ENCODE measurements around the gene CNGA3. TPM values are rescaled to one million over a fixed set of nuclear protein-coding genes. Genes with fewer than 3 reads are reported as not detected.
A peak's percentile ranks its signal among the peaks of the same experiment; 100 is the strongest.
"Not testable (repeated sequence)": the region's sequence is repeated elsewhere in the genome, so short reads cannot be mapped to it uniquely, and the experiment has no call there.

CNGA3 gene
- total and polyA plus RNA-seq, 7 experiments from 2014 or later, result not detected

DNA sequence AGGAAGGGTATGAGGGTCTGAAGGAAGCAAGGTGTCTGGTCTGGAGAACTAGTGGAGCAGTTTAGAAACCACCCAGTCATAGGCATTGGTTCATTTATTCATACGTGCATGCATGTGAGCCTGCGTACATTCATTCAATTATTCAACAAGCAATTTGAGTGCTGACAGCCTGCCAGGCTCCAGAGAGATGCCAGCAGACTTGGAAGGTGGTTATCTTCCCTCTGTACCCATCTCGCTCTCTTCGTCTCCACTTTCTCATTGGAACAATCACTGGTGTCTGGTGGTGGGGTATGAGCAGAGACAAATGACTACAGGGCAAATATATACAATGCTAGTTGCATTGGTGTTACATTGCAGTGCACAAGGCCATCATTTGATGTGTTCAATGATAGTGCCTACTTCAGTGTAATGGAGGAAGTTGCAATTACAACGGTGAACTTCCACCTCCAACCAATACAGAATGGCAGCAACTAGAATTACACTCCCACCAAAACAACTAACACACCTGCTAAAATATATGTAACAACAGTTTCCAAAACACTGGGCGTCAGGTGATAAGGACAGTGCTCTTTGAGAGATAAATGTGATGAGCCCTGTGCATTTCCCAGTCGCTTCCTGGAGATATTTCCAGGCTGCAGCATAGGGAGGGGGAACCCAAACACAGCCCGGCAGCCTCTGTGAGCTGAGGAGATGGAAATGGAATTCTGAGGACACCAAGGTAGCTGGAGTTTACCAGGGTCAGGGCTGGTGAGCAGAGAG is 32.6 kb upstream of the CNGA3 start:
- no peak overlapping the region for H3K27ac Mint-ChIP-seq
- no peaks in the 10 kb centered on the region for H3K4me1 Mint-ChIP-seq
- ChIA-PET CTCF (no interaction called here), POLR2A (no interaction called here)
- intact Hi-C loops (cut with micrococcal nuclease), result no loop called here
- H3K4me3 Mint-ChIP-seq, result no peak overlapping the region
- Histone ChIP-seq H3K27ac (ENCODE audit: low read depth, low read length) (no peak overlapping the region), H3K27me3 (ENCODE audit: control insufficient read depth in 2 of 2, insufficient read depth in 2 of 2, low read length in 2 of 2) (no peaks in the 10 kb centered on the region), H3K9me3 (ENCODE audit: control insufficient read depth in 2 of 3, low read length in 3 of 3) (no peaks in the 10 kb centered on the region), H3K4me3 (ENCODE audit: low read length) (no peak overlapping the region), H3K36me3 (ENCODE audit: control insufficient read depth in 2 of 3, insufficient read depth in 3 of 3, low read length in 3 of 3) (no peaks in the 10 kb centered on the region), H3K4me1 (ENCODE audit: control insufficient read depth in 2 of 2, insufficient read depth in 2 of 2, low read length in 2 of 2) (no peaks in the 10 kb centered on the region)
- peaks cover 0 to 12% (median 5%) of the 10 kb centered on the region in 11 donors for H3K9me3 Mint-ChIP-seq
- peaks cover 0 to 6% (median 0%) of the 10 kb centered on the region in 5 donors for H3K36me3 Mint-ChIP-seq
- peaks cover 13 to 41% (median 24%) of the 10 kb centered on the region in 5 donors for H3K27me3 Mint-ChIP-seq
- no peak for ATAC-seq
- no peak for DNase-seq

DNA sequence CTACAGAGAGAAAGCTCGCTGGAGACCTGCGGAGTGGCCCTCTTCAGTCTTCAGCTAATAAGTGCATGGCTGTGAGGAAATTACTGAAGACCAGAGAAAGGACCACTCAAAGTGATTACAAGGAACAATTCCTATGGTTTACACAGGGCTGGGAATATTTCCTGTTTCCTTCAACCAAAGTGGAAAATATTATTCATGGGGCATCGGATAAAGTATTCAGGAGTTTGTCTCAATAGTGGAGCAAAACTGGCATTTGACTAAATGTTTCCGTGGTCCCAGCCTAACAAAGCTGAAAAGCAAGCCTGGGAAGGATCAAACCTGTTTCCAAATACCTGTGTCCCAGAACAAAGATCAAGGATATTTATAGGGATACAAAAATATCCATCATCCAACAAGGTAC is 32.0 kb upstream of the CNGA3 start:
- intact Hi-C loops (cut with micrococcal nuclease), result no loop called here
- DNase-seq (no peak), ATAC-seq (no peak)
- Mint-ChIP-seq H3K4me3 (no peak overlapping the region), H3K4me1 (no peaks in the 10 kb centered on the region), H3K9me3 (peaks cover 0 to 18% (median 8%) of the 10 kb centered on the region in 11 donors), H3K27me3 (peaks cover 13 to 42% (median 24%) of the 10 kb centered on the region in 5 donors), H3K36me3 (peaks cover 0 to 7% (median 0%) of the 10 kb centered on the region in 5 donors), H3K27ac (no peak overlapping the region)
- POLR2A ChIA-PET, result no interaction called here
- no peaks in the 10 kb centered on the region for H3K4me1 ChIP-seq (ENCODE audit: control insufficient read depth in 2 of 2, insufficient read depth in 2 of 2, low read length in 2 of 2)
- H3K27ac ChIP-seq (ENCODE audit: low read depth, low read length), result no peak overlapping the region
- CTCF ChIA-PET, result no interaction called here
- no peak overlapping the region for H3K4me3 ChIP-seq (ENCODE audit: low read length)
- H3K27me3 ChIP-seq (ENCODE audit: control insufficient read depth in 2 of 2, insufficient read depth in 2 of 2, low read length in 2 of 2), result no peaks in the 10 kb centered on the region
- no peaks in the 10 kb centered on the region for H3K36me3 ChIP-seq (ENCODE audit: control insufficient read depth in 2 of 3, insufficient read depth in 3 of 3, low read length in 3 of 3)
- H3K9me3 ChIP-seq (ENCODE audit: control insufficient read depth in 2 of 3, low read length in 3 of 3), result no peaks in the 10 kb centered on the region

DNA sequence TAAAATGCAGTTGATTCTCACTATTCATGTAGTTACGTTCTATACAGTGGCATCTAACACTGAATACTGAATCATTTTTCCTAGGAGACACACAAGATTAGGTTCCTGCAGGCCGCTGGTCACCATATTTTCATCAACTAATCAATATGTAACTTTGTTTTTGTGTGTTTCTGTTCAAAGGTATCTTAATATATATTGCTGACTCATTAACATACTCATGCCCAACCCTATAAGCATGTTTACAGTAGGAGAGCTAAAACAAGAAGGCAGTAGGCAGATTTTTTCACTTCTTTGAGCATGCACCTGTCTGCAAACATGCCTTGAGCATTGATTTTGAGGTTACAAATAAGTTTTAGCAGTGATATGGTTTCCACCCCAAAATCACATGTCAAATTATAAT is 30.3 kb upstream of the CNGA3 start:
- H3K36me3 ChIP-seq (ENCODE audit: control insufficient read depth in 2 of 3, insufficient read depth in 3 of 3, low read length in 3 of 3), result no peaks in the 10 kb centered on the region
- no peak overlapping the region for H3K27ac Mint-ChIP-seq
- DNase-seq (no peak), ATAC-seq (no peak)
- H3K4me1 Mint-ChIP-seq, result no peaks in the 10 kb centered on the region
- H3K9me3 Mint-ChIP-seq, result peaks cover 7 to 35% (median 21%) of the 10 kb centered on the region in 11 donors
- ChIA-PET CTCF (no interaction called here), POLR2A (no interaction called here)
- H3K27me3 Mint-ChIP-seq, result peaks cover 8 to 43% (median 19%) of the 10 kb centered on the region in 5 donors
- peaks cover 0 to 19% (median 6%) of the 10 kb centered on the region in 5 donors for H3K36me3 Mint-ChIP-seq
- H3K27ac ChIP-seq (ENCODE audit: low read depth, low read length), result no peak overlapping the region
- H3K4me3 ChIP-seq (ENCODE audit: low read length), result no peak overlapping the region
- intact Hi-C loops (cut with micrococcal nuclease), result no loop called here
- peaks cover 0 to 14% (median 0%) of the 10 kb centered on the region in 3 experiments for H3K9me3 ChIP-seq (ENCODE audit: control insufficient read depth in 2 of 3, low read length in 3 of 3)
- H3K4me3 Mint-ChIP-seq, result no peak overlapping the region
- H3K4me1 ChIP-seq (ENCODE audit: control insufficient read depth in 2 of 2, insufficient read depth in 2 of 2, low read length in 2 of 2), result no peaks in the 10 kb centered on the region
- H3K27me3 ChIP-seq (ENCODE audit: control insufficient read depth in 2 of 2, insufficient read depth in 2 of 2, low read length in 2 of 2), result no peaks in the 10 kb centered on the region

DNA sequence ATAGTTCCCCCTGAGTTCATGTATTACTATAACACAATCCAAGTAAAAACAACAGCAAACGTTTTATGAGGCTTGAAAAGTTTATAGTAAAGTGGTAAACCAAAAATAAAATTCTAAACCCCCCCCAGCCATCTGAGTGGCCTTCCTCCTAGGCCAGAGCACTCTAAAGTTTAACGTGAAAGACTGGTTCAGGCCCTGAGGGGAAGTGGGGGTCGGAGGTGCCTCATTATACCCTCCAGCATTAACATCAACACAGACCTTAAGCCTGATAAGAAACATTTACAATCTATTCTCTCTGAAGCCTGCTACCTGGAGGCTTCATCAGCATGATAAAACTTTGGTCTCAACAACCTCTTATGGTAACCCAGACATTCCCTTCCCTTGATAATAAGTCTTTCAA is 29.0 kb upstream of the CNGA3 start:
- CTCF ChIA-PET, result no interaction called here
- no peak overlapping the region for H3K27ac Mint-ChIP-seq
- H3K36me3 ChIP-seq (ENCODE audit: control insufficient read depth in 2 of 3, insufficient read depth in 3 of 3, low read length in 3 of 3), result no peaks in the 10 kb centered on the region
- H3K4me1 ChIP-seq (ENCODE audit: control insufficient read depth in 2 of 2, insufficient read depth in 2 of 2, low read length in 2 of 2), result no peaks in the 10 kb centered on the region
- DNase-seq (no peak), ATAC-seq (no peak)
- H3K4me3 Mint-ChIP-seq, result no peak overlapping the region
- no peaks in the 10 kb centered on the region for H3K4me1 Mint-ChIP-seq
- peaks cover 10 to 47% (median 30%) of the 10 kb centered on the region in 11 donors for H3K9me3 Mint-ChIP-seq
- no peak overlapping the region for H3K4me3 ChIP-seq (ENCODE audit: low read length)
- intact Hi-C loops (cut with micrococcal nuclease), result no loop called here
- peaks cover 8 to 52% (median 26%) of the 10 kb centered on the region in 5 donors for H3K27me3 Mint-ChIP-seq
- H3K9me3 ChIP-seq (ENCODE audit: control insufficient read depth in 2 of 3, low read length in 3 of 3), result peaks cover 0 to 19% (median 0%) of the 10 kb centered on the region in 3 experiments
- H3K36me3 Mint-ChIP-seq, result peaks cover 0 to 19% (median 6%) of the 10 kb centered on the region in 5 donors
- H3K27me3 ChIP-seq (ENCODE audit: control insufficient read depth in 2 of 2, insufficient read depth in 2 of 2, low read length in 2 of 2), result no peaks in the 10 kb centered on the region
- POLR2A ChIA-PET, result no interaction called here
- no peak overlapping the region for H3K27ac ChIP-seq (ENCODE audit: low read depth, low read length)

DNA sequence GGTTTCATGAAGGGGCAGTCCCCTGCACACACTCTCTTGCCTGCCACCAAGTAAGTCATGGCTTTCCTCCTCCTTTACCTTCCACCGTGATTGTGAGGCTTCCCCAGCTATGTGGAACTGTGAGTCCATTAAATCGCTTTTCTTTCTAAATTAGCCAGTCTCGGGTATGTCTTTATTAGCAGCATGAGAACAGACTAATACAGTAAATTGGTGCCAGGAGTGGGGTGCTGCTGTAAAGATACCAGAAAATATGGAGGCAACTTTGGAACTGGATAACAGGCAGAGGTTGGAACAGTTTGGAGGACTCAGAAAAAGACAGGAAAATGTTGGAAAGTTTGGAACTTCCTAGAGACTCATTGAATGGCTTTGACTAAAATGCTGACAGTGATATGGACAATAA is 26.1 kb upstream of the CNGA3 start:
- Mint-ChIP-seq H3K36me3 (peaks cover 0 to 23% (median 6%) of the 10 kb centered on the region in 5 donors), H3K27ac (peak overlapping the region in 1 of 9 donors; percentile 45), H3K9me3 (peaks cover 10 to 69% (median 44%) of the 10 kb centered on the region in 11 donors), H3K27me3 (peaks cover 11 to 47% (median 43%) of the 10 kb centered on the region in 5 donors)
- CTCF ChIA-PET; H3K4me3 Mint-ChIP-seq; H3K36me3 ChIP-seq (ENCODE audit: control insufficient read depth in 2 of 3, insufficient read depth in 3 of 3, low read length in 3 of 3); DNase-seq; ATAC-seq; H3K27ac ChIP-seq (ENCODE audit: low read depth, low read length); H3K27me3 ChIP-seq (ENCODE audit: control insufficient read depth in 2 of 2, insufficient read depth in 2 of 2, low read length in 2 of 2); H3K4me1 Mint-ChIP-seq; H3K4me3 ChIP-seq (ENCODE audit: low read length); POLR2A ChIA-PET; intact Hi-C loops (cut with micrococcal nuclease); H3K4me1 ChIP-seq (ENCODE audit: control insufficient read depth in 2 of 2, insufficient read depth in 2 of 2, low read length in 2 of 2): not testable (repeated sequence)
- H3K9me3 ChIP-seq (ENCODE audit: control insufficient read depth in 2 of 3, low read length in 3 of 3), result peaks cover 0 to 19% (median 0%) of the 10 kb centered on the region in 3 experiments

DNA sequence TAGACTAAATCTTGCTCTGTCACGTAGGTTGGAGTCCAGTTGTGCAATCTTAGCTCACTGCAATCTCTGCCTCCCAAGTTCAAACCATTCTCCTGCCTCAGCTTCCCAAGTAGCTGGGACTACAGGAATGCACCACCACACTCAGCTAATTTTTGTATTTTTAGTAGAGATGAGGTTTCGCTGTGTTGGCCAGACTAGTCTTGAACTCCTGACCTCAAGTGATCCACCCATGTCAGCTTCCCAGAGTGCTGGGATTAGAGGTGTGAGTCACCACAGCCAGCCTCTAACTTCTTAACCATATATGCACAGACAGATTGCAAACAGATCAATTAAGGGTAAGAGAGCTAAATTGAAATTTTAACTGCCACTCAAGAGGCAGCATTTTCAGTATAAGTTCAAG is 22.1 kb upstream of the CNGA3 start:
- no peak overlapping the region for H3K4me3 ChIP-seq (ENCODE audit: low read length)
- DNase-seq (no peak), ATAC-seq (no peak)
- Mint-ChIP-seq H3K27ac (no peak overlapping the region), H3K27me3 (peaks cover 16 to 40% (median 23%) of the 10 kb centered on the region in 5 donors), H3K9me3 (peaks cover 7 to 65% (median 37%) of the 10 kb centered on the region in 11 donors), H3K36me3 (peaks cover 0 to 17% (median 2%) of the 10 kb centered on the region in 5 donors), H3K4me1 (no peaks in the 10 kb centered on the region), H3K4me3 (no peak overlapping the region)
- intact Hi-C loops (cut with micrococcal nuclease), result no loop called here
- no peak overlapping the region for H3K27ac ChIP-seq (ENCODE audit: low read depth, low read length)
- ChIA-PET CTCF (no interaction called here), POLR2A (no interaction called here)
- H3K27me3 ChIP-seq (ENCODE audit: control insufficient read depth in 2 of 2, insufficient read depth in 2 of 2, low read length in 2 of 2), result no peaks in the 10 kb centered on the region
- H3K4me1 ChIP-seq (ENCODE audit: control insufficient read depth in 2 of 2, insufficient read depth in 2 of 2, low read length in 2 of 2), result no peaks in the 10 kb centered on the region
- peaks cover 0 to 19% (median 0%) of the 10 kb centered on the region in 3 experiments for H3K9me3 ChIP-seq (ENCODE audit: control insufficient read depth in 2 of 3, low read length in 3 of 3)
- no peaks in the 10 kb centered on the region for H3K36me3 ChIP-seq (ENCODE audit: control insufficient read depth in 2 of 3, insufficient read depth in 3 of 3, low read length in 3 of 3)

DNA sequence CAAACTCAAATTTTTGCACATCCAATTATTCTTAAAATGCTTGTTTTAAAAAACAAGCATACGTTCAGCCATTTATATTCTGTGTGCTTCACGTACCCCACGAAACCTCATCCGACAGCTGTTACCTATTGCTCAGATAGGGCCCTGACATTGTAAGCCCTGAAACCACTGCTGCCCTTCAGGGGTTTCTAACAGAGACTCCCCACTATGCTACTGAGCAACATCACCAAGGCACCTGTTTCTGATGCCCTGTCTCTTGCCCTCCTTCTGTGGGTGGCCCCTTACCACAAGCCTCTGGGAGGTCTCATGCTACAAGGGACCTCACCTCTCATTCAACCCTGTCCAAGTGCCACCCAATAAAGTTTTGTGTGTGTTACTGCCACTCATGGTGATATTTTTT is 18.5 kb upstream of the CNGA3 start:
- no peak for ATAC-seq
- H3K36me3 ChIP-seq (ENCODE audit: control insufficient read depth in 2 of 3, insufficient read depth in 3 of 3, low read length in 3 of 3), result no peaks in the 10 kb centered on the region
- Mint-ChIP-seq H3K4me3 (no peak overlapping the region), H3K4me1 (no peaks in the 10 kb centered on the region), H3K36me3 (peaks cover 0 to 4% (median 0%) of the 10 kb centered on the region in 5 donors), H3K9me3 (peaks cover 0 to 29% (median 12%) of the 10 kb centered on the region in 11 donors), H3K27ac (no peak overlapping the region), H3K27me3 (peaks cover 8 to 23% (median 19%) of the 10 kb centered on the region in 5 donors)
- H3K4me3 ChIP-seq (ENCODE audit: low read length), result no peak overlapping the region
- POLR2A ChIA-PET, result no interaction called here
- DNase-seq, result no peak
- no peak overlapping the region for H3K27ac ChIP-seq (ENCODE audit: low read depth, low read length)
- intact Hi-C loops (cut with micrococcal nuclease), result no loop called here
- CTCF ChIA-PET, result no interaction called here
- no peaks in the 10 kb centered on the region for H3K9me3 ChIP-seq (ENCODE audit: control insufficient read depth in 2 of 3, low read length in 3 of 3)
- no peaks in the 10 kb centered on the region for H3K4me1 ChIP-seq (ENCODE audit: control insufficient read depth in 2 of 2, insufficient read depth in 2 of 2, low read length in 2 of 2)
- no peaks in the 10 kb centered on the region for H3K27me3 ChIP-seq (ENCODE audit: control insufficient read depth in 2 of 2, insufficient read depth in 2 of 2, low read length in 2 of 2)

All from naive thymus-derived CD4-positive, alpha-beta T cell (primary cell).